MM.1S (cell line): ENCODE measurements around the gene CRPPA.

Experiments
- CTCF ChIP-seq: fragments of 300-600 bp; sonication (generic); IDR thresholded peaks from 2 replicates; pipeline ENCODE4 v1.5.1; 2016; ENCODE audit warnings: antibody characterized with exemption, low read length, mixed read lengths
- EZH2 ChIP-seq: fragments of 300-600 bp; sonication (generic); optimal IDR thresholded peaks from 2 replicates; pipeline ENCODE3; 2017; ENCODE audit warnings: low read depth, mild to moderate bottlenecking, antibody characterized with exemption, low read length, mixed read lengths

- TF ChIP-seq CTCF (no peak), EZH2 (no peak)
These were observed 12.3 kb upstream of the CRPPA start for GRCh38 chr7:16433568-16434122.
